H1 (cell line): ENCODE measurements around the gene NFATC4. TPM values are rescaled to one million over a fixed set of nuclear protein-coding genes. Genes with fewer than 3 reads are reported as not detected.

Experiments
- CTCF ChIA-PET: fragments of 300-600 bp; sonication (Branson Sonifier 250); formaldehyde crosslinking; loops from one replicate; lab custom pipeline; 2021; ENCODE audit not compliant: partially characterized antibody; lab: Charles Lee
- POLR2A ChIA-PET: fragments of 300-600 bp; sonication (Branson Sonifier 250); formaldehyde crosslinking; loops from one replicate; lab custom pipeline; 2021; ENCODE audit warnings: inconsistent platforms; ENCODE audit not compliant: partially characterized antibody; lab: Charles Lee
- DNase-seq, 2 experiments: peaks; one replicate each; pipeline versions ENCODE4 v3.0.0 to v3.0.0-alpha.2; 2010 to 2022; ENCODE audit warnings: low spot score in 2 of 2, low read depth in 1 of 2, mixed read lengths in 1 of 2
- FAIRE-seq: peaks from 2 replicates; lab custom pipeline; 2011; peaks lifted over from hg19 to GRCh38; lab: Jason Lieb, UNC
- H2AFZ ChIP-seq: 2 replicates; pipeline ENCODE4 v1.8.1; 2012; ENCODE audit warnings: low read length, inconsistent platforms
- H2AK5ac ChIP-seq: 2 replicates; pipeline ENCODE4 v1.6.1; 2013; ENCODE audit warnings: low read depth, low read length
- H2BK120ac ChIP-seq: replicated peaks from 2 replicates; pipeline ENCODE3; 2013; ENCODE audit warnings: low read depth, low read length, inconsistent platforms
- H2BK12ac ChIP-seq: 2 replicates; pipeline ENCODE4 v1.6.1; 2013; ENCODE audit warnings: low read depth, low read length
- H2BK15ac ChIP-seq: 2 replicates; pipeline ENCODE4 v1.6.1; 2013; ENCODE audit warnings: low read length
- H2BK20ac ChIP-seq: 2 replicates; pipeline ENCODE4 v1.6.1; 2013; ENCODE audit warnings: low read length
- H2BK5ac ChIP-seq: 2 replicates; pipeline ENCODE4 v1.6.1; 2013; ENCODE audit warnings: low read depth, low read length
- H3K14ac ChIP-seq: 2 replicates; pipeline ENCODE4 v1.6.1; 2013; ENCODE audit warnings: inconsistent platforms; ENCODE audit not compliant: insufficient read length
- H3K18ac ChIP-seq: 2 replicates; pipeline ENCODE4 v1.6.1; 2013; ENCODE audit warnings: low read length; ENCODE audit errors: extremely low read depth
- H3K23ac ChIP-seq: 2 replicates; pipeline ENCODE4 v1.6.1; 2013; ENCODE audit warnings: inconsistent platforms; ENCODE audit not compliant: insufficient read length
- H3K23me2 ChIP-seq: 2 replicates; pipeline ENCODE4 v1.6.1; 2013; ENCODE audit warnings: low read depth, low read length
- H3K27ac ChIP-seq: 2 replicates; pipeline ENCODE4 v1.6.1; 2011; ENCODE audit warnings: low read depth, low read length, inconsistent platforms
- H3K27me3 ChIP-seq, 4 experiments: replicated peaks in 1 of 4; 1 replicate in 1 of 4; 2 replicates in 3 of 4; pipeline versions ENCODE4 v1.6.1 to v1.8.1; 2011 to 2013; ENCODE audit warnings: low read length in 3 of 4, mild to moderate bottlenecking in 3 of 4, inconsistent platforms in 2 of 4, mixed read lengths in 2 of 4, moderate library complexity in 1 of 4; ENCODE audit not compliant: control insufficient read depth in 3 of 4, insufficient read depth in 3 of 4; ENCODE audit errors: extremely low read depth in 1 of 4
- H3K36me3 ChIP-seq, 4 experiments: 2 replicates each; pipeline versions ENCODE4 v1.6.1 to v1.8.1; 2011 to 2013; ENCODE audit warnings: mild to moderate bottlenecking in 4 of 4, low read length in 3 of 4, moderate library complexity in 2 of 4, control low read depth in 1 of 4, inconsistent platforms in 1 of 4; ENCODE audit not compliant: insufficient read depth in 4 of 4, control insufficient read depth in 2 of 4
- H3K4ac ChIP-seq: replicated peaks from 2 replicates; pipeline ENCODE3; 2013; ENCODE audit warnings: low read length, low read depth, mixed read lengths, inconsistent platforms; ENCODE audit not compliant: insufficient read length
- H3K4me1 ChIP-seq, 4 experiments: replicated peaks in 1 of 4; 1 replicate in 1 of 4; 2 replicates in 3 of 4; pipeline versions ENCODE4 v1.6.1 to v1.8.1; 2011 to 2013; ENCODE audit warnings: low read length in 3 of 4, inconsistent platforms in 2 of 4, mixed read lengths in 1 of 4; ENCODE audit not compliant: insufficient read depth in 4 of 4, control insufficient read depth in 3 of 4
- H3K4me2 ChIP-seq, 2 experiments: 2 replicates each; pipeline versions ENCODE4 v1.6.1 to v1.8.1; 2011 to 2013; ENCODE audit warnings: low read depth in 2 of 2, low read length in 2 of 2, control low read depth in 1 of 2, inconsistent platforms in 1 of 2, mild to moderate bottlenecking in 1 of 2; ENCODE audit not compliant: insufficient read depth in 1 of 2
- H3K4me3 ChIP-seq, 4 experiments: fragments of 200-600, 300-600 bp in 1 of 4; sonication (generic), shearing (Covaris generic), sonication (Bioruptor Twin) in 1 of 4; 2 replicates each; pipeline versions ENCODE4 v1.5.1 to v1.8.1; 2011 to 2016; ENCODE audit warnings: low read length in 4 of 4, low read depth in 3 of 4, control low read depth in 2 of 4, inconsistent platforms in 2 of 4, mild to moderate bottlenecking in 2 of 4, mixed read lengths in 1 of 4, moderate library complexity in 1 of 4; ENCODE audit not compliant: insufficient read depth in 2 of 4; ENCODE audit errors: extremely low read depth in 1 of 4
- H3K56ac ChIP-seq: replicated peaks from 2 replicates; pipeline ENCODE3; 2013; ENCODE audit warnings: low read depth, mild to moderate bottlenecking, mixed read lengths, low read length, inconsistent platforms; ENCODE audit not compliant: insufficient read length
- H3K79me1 ChIP-seq: 2 replicates; pipeline ENCODE4 v1.6.1; 2013; ENCODE audit warnings: low read depth, low read length, control low read depth
- H3K79me2 ChIP-seq, 2 experiments: 2 replicates each; pipeline versions ENCODE4 v1.6.1 to v1.8.1; 2012 to 2013; ENCODE audit warnings: low read length in 2 of 2, mild to moderate bottlenecking in 2 of 2, inconsistent platforms in 1 of 2; ENCODE audit not compliant: insufficient read depth in 2 of 2, control insufficient read depth in 1 of 2
- H3K9ac ChIP-seq, 4 experiments: replicated peaks in 1 of 4; 1 replicate in 1 of 4; 2 replicates in 3 of 4; pipeline versions ENCODE4 v1.6.1 to v1.8.1; 2011 to 2013; ENCODE audit warnings: low read depth in 3 of 4, low read length in 3 of 4, control low read depth in 2 of 4, mild to moderate bottlenecking in 2 of 4, moderate library complexity in 2 of 4, inconsistent platforms in 1 of 4; ENCODE audit errors: extremely low read depth in 1 of 4
- H3K9me3 ChIP-seq, 2 experiments: 2 replicates each; pipeline versions ENCODE4 v1.6.1 to v1.8.1; 2012 to 2013; ENCODE audit warnings: mild to moderate bottlenecking in 2 of 2, moderate library complexity in 2 of 2, control low read depth in 1 of 2, inconsistent platforms in 1 of 2, low read depth in 1 of 2, low read length in 1 of 2, mixed read lengths in 1 of 2; ENCODE audit not compliant: insufficient read depth in 2 of 2
- H4K20me1 ChIP-seq, 2 experiments: replicated peaks in 1 of 2; 2 replicates each; pipeline versions ENCODE3 to v1.8.1; 2011 to 2013; ENCODE audit warnings: inconsistent platforms in 2 of 2, low read length in 2 of 2, mild to moderate bottlenecking in 1 of 2; ENCODE audit not compliant: insufficient read depth in 2 of 2, control insufficient read depth in 1 of 2
- H4K5ac ChIP-seq: 2 replicates; pipeline ENCODE4 v1.6.1; 2013; ENCODE audit warnings: low read length, low read depth, mixed read lengths, inconsistent platforms; ENCODE audit not compliant: insufficient read length
- H4K8ac ChIP-seq: 2 replicates; pipeline ENCODE4 v1.8.0; 2013; ENCODE audit warnings: mild to moderate bottlenecking, moderate library complexity, low read length, inconsistent platforms; ENCODE audit not compliant: insufficient read depth; ENCODE audit errors: extremely low read depth
- H4K91ac ChIP-seq: replicated peaks from 2 replicates; pipeline ENCODE3; 2013; ENCODE audit warnings: low read length, mixed read lengths, inconsistent platforms; ENCODE audit not compliant: insufficient read length
- BRCA1 ChIP-seq: IDR thresholded peaks from 2 replicates; pipeline ENCODE4 v1.6.1; 2012; ENCODE audit warnings: low read depth, low read length, improper control_type of control experiment
- CBX5 ChIP-seq: fragments of 300-800, 300-1000 bp; sonication (generic); IDR thresholded peaks from 2 replicates; pipeline ENCODE4 v1.7.1; 2016; ENCODE audit warnings: antibody characterized with exemption, low read length, low read depth
- CEBPB ChIP-seq: IDR thresholded peaks from 2 replicates; pipeline ENCODE4 v1.6.1; 2012; ENCODE audit warnings: low read depth, low read length
- CHD1 ChIP-seq: IDR thresholded peaks from 2 replicates; pipeline ENCODE4 v1.6.1; 2012; ENCODE audit warnings: low read depth, low read length, improper control_type of control experiment
- GABPA ChIP-seq: IDR thresholded peaks from 2 replicates; pipeline ENCODE4 v1.6.1; 2011; ENCODE audit warnings: mild to moderate bottlenecking, low read length, moderate library complexity, borderline replicate concordance; ENCODE audit not compliant: insufficient read depth
- NANOG ChIP-seq: IDR thresholded peaks from 2 replicates; pipeline ENCODE4 v1.6.1; 2011; ENCODE audit warnings: low read length, low read depth, mild to moderate bottlenecking, inconsistent platforms; ENCODE audit not compliant: insufficient read depth, poor library complexity, severe bottlenecking
- PHF8 ChIP-seq: fragments of 200-600 bp; sonication (generic); conservative IDR thresholded peaks from 2 replicates; pipeline ENCODE4 v1.7.1; 2012; ENCODE audit warnings: low read depth, mild to moderate bottlenecking, inconsistent platforms, low read length, moderate library complexity
- POLR2AphosphoS5 ChIP-seq: IDR thresholded peaks from 2 replicates; pipeline ENCODE4 v1.6.1; 2011; ENCODE audit warnings: low read depth, low read length
- whole genome bisulfite sequencing, 2 experiments: shearing (Covaris generic) in 1 of 2; methylation state at CpG; one replicate each; pipeline versions ENCODE4 v1.1.6 to v1.1.7; 2013 to 2015; ENCODE audit warnings: low lambda C conversion rate in 2 of 2, mixed read lengths in 2 of 2, inconsistent platforms in 1 of 2, low coverage in 1 of 2, missing lambda C conversion rate in 1 of 2; ENCODE audit not compliant: insufficient replicate concordance in 2 of 2, insufficient coverage in 1 of 2, insufficient read length in 1 of 2; ENCODE audit errors: extremely low coverage in 1 of 2, missing lambda C conversion rate in 1 of 2; 5-methylcytosine and 5-hydroxymethylcytosine counted together
- polyA plus RNA-seq, 7 experiments: library from polyadenylated mRNA; depleted of rRNA in 3 of 7; stranded (reverse) in 5 of 7; unstranded in 2 of 7; fragments of >200 nt in 5 of 7; fragments of 200-250 nt in 2 of 7; gene quantifications; 1 replicate in 5 of 7; 2 replicates in 1 of 7; 4 replicates in 1 of 7; pipeline versions ENCODE4 v1.2.1 to v1.2.3, GENCODE V29; 2011 to 2013; ENCODE audit warnings: missing spikeins in 2 of 7, mixed read lengths in 2 of 7
- total RNA-seq: library from RNA; stranded (reverse); fragmentation: NEBNext Ultra II Directional; extraction: Animal tissue kit (Norgen Biotek cat#: 25700); gene quantifications from 2 replicates; pipeline ENCODE4 v1.2.1, GENCODE V29; 2021
- TF ChIP-seq, protein P1 (sequence below): IDR thresholded peaks from 2 replicates; pipeline ENCODE4 v1.6.1; 2011; ENCODE audit warnings: low read length, improper control_type of control experiment

The NFATC4 gene
- total and polyA plus RNA-seq, 2 of the 8 experiments (the other 6 are each of a cell fraction or from before 2014, with no cell fraction given) = 47.3 to 50.3 TPM

GRCh38 chr14:24343795-24344660 is 24.0 kb upstream of the NFATC4 start:
- Histone ChIP-seq H2BK5ac (no peak overlapping the region), H2BK12ac (no peak overlapping the region), H3K9ac (no peak overlapping the region), H4K91ac (no peak overlapping the region), H3K9me3 (no peaks in the 10 kb centered on the region), H2BK120ac (no peak overlapping the region), H3K79me1 (no peaks in the 10 kb centered on the region), H3K27me3 (peaks cover 16 to 29% (median 27%) of the 10 kb centered on the region in 4 experiments), H3K4me1 (peaks cover 0 to 4% (median 0%) of the 10 kb centered on the region in 4 experiments; a peak in 2 of 7 replicates), H3K79me2 (no peaks in the 10 kb centered on the region), H3K23me2 (peaks cover 8% of the 10 kb centered on the region; the same call in 1 of the 2 replicates), H3K4ac (no peak overlapping the region), H4K20me1 (no peaks in the 10 kb centered on the region), H3K4me3 (no peak overlapping the region), H4K8ac (no peak overlapping the region), H3K23ac (no peak overlapping the region), H4K5ac (no peak overlapping the region), H2BK20ac (no peak overlapping the region), H3K36me3 (no peaks in the 10 kb centered on the region), H3K14ac (no peak overlapping the region), H2AK5ac (no peak overlapping the region), H3K4me2 (no peak overlapping the region), H2AFZ (no peak overlapping the region), H2BK15ac (peak overlapping the region; percentile 61; the same call in 1 of the 2 replicates)
- no peak for FAIRE-seq
- DNase-seq = no peak
- ChIA-PET POLR2A (interaction anchor here (0.6 to 1.7 kb wide), 4 partner anchors 26 to 260 kb away, joined by 3 to 5 read pairs (median 3); partner anchors contain the start of genes CBLN3 and KHNYN), CTCF (interaction anchor here (1.0 to 4.4 kb wide), 6 partner anchors 11 to 92 kb away, joined by 5 to 33 read pairs (median 7); partner anchors contain the start of gene KHNYN)
- WGBS, 2 experiments = 77% methylated on average over 7 of the region's 7 CpGs; no CpG with 5 or more reads in 1 of the 2 experiments
- TF ChIP-seq CBX5 = no peak
- no peak for TF ChIP-seq CEBPB
- TF ChIP-seq NANOG = no peak
- TF ChIP-seq CHD1 = no peak
- TF ChIP-seq BRCA1 = no peak
- no peak for TF ChIP-seq PHF8
- TF ChIP-seq, protein P1, sequence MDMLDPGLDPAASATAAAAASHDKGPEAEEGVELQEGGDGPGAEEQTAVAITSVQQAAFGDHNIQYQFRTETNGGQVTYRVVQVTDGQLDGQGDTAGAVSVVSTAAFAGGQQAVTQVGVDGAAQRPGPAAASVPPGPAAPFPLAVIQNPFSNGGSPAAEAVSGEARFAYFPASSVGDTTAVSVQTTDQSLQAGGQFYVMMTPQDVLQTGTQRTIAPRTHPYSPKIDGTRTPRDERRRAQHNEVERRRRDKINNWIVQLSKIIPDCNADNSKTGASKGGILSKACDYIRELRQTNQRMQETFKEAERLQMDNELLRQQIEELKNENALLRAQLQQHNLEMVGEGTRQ = no peak
- no peak for TF ChIP-seq GABPA
- no peak for TF ChIP-seq POLR2AphosphoS5
- TF ChIP-seq, all 59 proteins: peak for 0
- H3K56ac ChIP-seq = no peak overlapping the region
- no peak overlapping the region for H3K27ac ChIP-seq
- H3K18ac ChIP-seq = no peak overlapping the region
